Endothelial cell of umbilical vein (primary cell): ENCODE measurements around the gene PTPRT. TPM values are rescaled to one million over a fixed set of nuclear protein-coding genes. Genes with fewer than 3 reads are reported as not detected.

Source experiments
- BruUV-seq: library from RNA; stranded (reverse); fragments of 400-500 nt; replicated peaks from 2 replicates; lab custom pipeline; 2021; lab: Mats Ljungman, UMichigan
- CTCF ChIA-PET: fragments of 300-600, 350-600 bp; sonication (Branson Sonifier 250); formaldehyde crosslinking; loops from one replicate; lab custom pipeline; 2021; ENCODE audit warnings: antibody characterized with exemption, inconsistent platforms; lab: Charles Lee
- POLR2A ChIA-PET: fragments of 300-600, 350-600 bp; sonication (Branson Sonifier 250); formaldehyde crosslinking; loops from one replicate; lab custom pipeline; 2021; ENCODE audit warnings: antibody characterized with exemption, inconsistent platforms; lab: Charles Lee
- DNase-seq: peaks from one replicate; pipeline ENCODE4 v3.0.0-alpha.2; 2011; ENCODE audit warnings: low read depth, low spot score
- FAIRE-seq: peaks from 2 replicates; lab custom pipeline; 2011; peaks lifted over from hg19 to GRCh38; lab: Jason Lieb, UNC
- H2AFZ ChIP-seq: 2 replicates; pipeline ENCODE4 v1.6.0; 2012; ENCODE audit warnings: low read depth, low read length, control low read depth, inconsistent platforms
- H3K27ac ChIP-seq: 2 replicates; pipeline ENCODE4 v1.5.1; 2011; ENCODE audit warnings: low read depth, mild to moderate bottlenecking, control low read depth, low read length, moderate library complexity; ENCODE audit not compliant: insufficient read depth
- H3K27me3 ChIP-seq, 2 experiments: 2 replicates each; pipeline versions ENCODE4 v1.6.0 to v1.6.1; 2011; ENCODE audit warnings: low read length in 2 of 2, mixed read lengths in 1 of 2; ENCODE audit not compliant: control insufficient read depth in 2 of 2, insufficient read depth in 2 of 2
- H3K36me3 ChIP-seq, 2 experiments: 2 replicates in 1 of 2; 3 replicates in 1 of 2; pipeline ENCODE4 v1.5.1; 2011; ENCODE audit warnings: low read length in 2 of 2, mild to moderate bottlenecking in 1 of 2, moderate library complexity in 1 of 2; ENCODE audit not compliant: control insufficient read depth in 2 of 2, insufficient read depth in 2 of 2; ENCODE audit errors: extremely low read depth in 1 of 2
- H3K4me1 ChIP-seq: 3 replicates; pipeline ENCODE4 v1.5.1; 2011; ENCODE audit warnings: mild to moderate bottlenecking, low read length; ENCODE audit not compliant: control insufficient read depth, insufficient read depth; ENCODE audit errors: extremely low read depth
- H3K4me2 ChIP-seq: 2 replicates; pipeline ENCODE4 v1.6.1; 2011; ENCODE audit warnings: low read length, control low read depth, mixed read lengths; ENCODE audit not compliant: insufficient read depth
- H3K4me3 ChIP-seq, 3 experiments: fragments of 200-600 bp in 1 of 3; sonication (generic), shearing (Covaris generic) in 1 of 3; replicated peaks in 1 of 3; 2 replicates each; pipeline ENCODE4 v1.5.1; 2011 to 2016; ENCODE audit warnings: control low read depth in 3 of 3, low read length in 3 of 3, mild to moderate bottlenecking in 2 of 3, inconsistent platforms in 1 of 3, low read depth in 1 of 3, moderate library complexity in 1 of 3; ENCODE audit not compliant: insufficient read depth in 1 of 3
- H3K79me2 ChIP-seq: 2 replicates; pipeline ENCODE4 v1.6.0; 2012; ENCODE audit warnings: low read length, inconsistent platforms; ENCODE audit not compliant: control insufficient read depth, insufficient read depth
- H3K9ac ChIP-seq: replicated peaks from 2 replicates; pipeline ENCODE3; 2011; ENCODE audit warnings: low read length, control low read depth; ENCODE audit not compliant: insufficient read depth; ENCODE audit errors: extremely low read depth
- H3K9me1 ChIP-seq: replicated peaks from 3 replicates; pipeline ENCODE4 v1.6.0; 2011; ENCODE audit warnings: mild to moderate bottlenecking, low read length; ENCODE audit not compliant: control insufficient read depth, insufficient read depth; ENCODE audit errors: extremely low read depth
- H3K9me3 ChIP-seq: replicated peaks from 2 replicates; pipeline ENCODE4 v1.5.1; 2012; ENCODE audit warnings: low read length, inconsistent platforms; ENCODE audit not compliant: control insufficient read depth, insufficient read depth
- H4K20me1 ChIP-seq: replicated peaks from 2 replicates; pipeline ENCODE3; 2011; ENCODE audit warnings: mild to moderate bottlenecking, low read length; ENCODE audit not compliant: control insufficient read depth, insufficient read depth; ENCODE audit errors: extremely low read depth
- CTCF ChIP-seq, 2 donors: IDR thresholded peaks; 1 replicate in 1 of 2; 2 replicates in 1 of 2; pipeline ENCODE4 v1.5.1; 2011; ENCODE audit warnings: low read length in 2 of 2, mild to moderate bottlenecking in 2 of 2, moderate library complexity in 2 of 2, control low read depth in 1 of 2, inconsistent platforms in 1 of 2, low read depth in 1 of 2; ENCODE audit not compliant: insufficient read depth in 1 of 2; ENCODE audit errors: extremely low read depth in 1 of 2
- EZH2 ChIP-seq: IDR thresholded peaks from 2 replicates; pipeline ENCODE4 v1.6.1; 2012; ENCODE audit warnings: borderline replicate concordance, low read depth, mild to moderate bottlenecking, moderate library complexity, low read length, inconsistent platforms; ENCODE audit not compliant: severe bottlenecking
- FOS ChIP-seq: IDR thresholded peaks from 2 replicates; pipeline ENCODE4 v1.6.1; 2011; ENCODE audit warnings: mild to moderate bottlenecking, low read length, moderate library complexity, borderline replicate concordance; ENCODE audit not compliant: insufficient read depth
- MYC ChIP-seq: IDR thresholded peaks from one replicate; pipeline ENCODE4 v1.6.1; 2011; ENCODE audit warnings: mild to moderate bottlenecking, low read depth, low read length
- POLR2A ChIP-seq: IDR thresholded peaks from 2 replicates; pipeline ENCODE4 v1.6.1; 2012; ENCODE audit warnings: low read depth, mild to moderate bottlenecking, control low read depth, low read length
- dilution Hi-C: fragments of 300-500 bp; cut with MboI; formaldehyde crosslinking; loops from one replicate; pipeline ENCODE4 v1.15.0; 2019; ENCODE audit warnings: low sequenced_read_pairs; ENCODE audit not compliant: extremely low pct_ligation_motif_present
- intact Hi-C: fragments of 100-400 bp; cut with micrococcal nuclease; formaldehyde crosslinking; loops from one replicate; pipeline ENCODE4 v1.10.0; 2022
- polyA plus RNA-seq, 4 experiments: library from polyadenylated mRNA; depleted of rRNA in 3 of 4; stranded (reverse) in 3 of 4; unstranded in 1 of 4; fragments of >200 nt; gene quantifications; 2 replicates each; pipeline versions ENCODE4 v1.2.1 to v1.2.3, GENCODE V29; 2011 to 2012; ENCODE audit warnings: missing spikeins in 1 of 4
- total RNA-seq: library from RNA; stranded (reverse); gene quantifications from 2 replicates; pipeline ENCODE4 v1.2.3, GENCODE V29; 2021
- TF ChIP-seq, protein P1 (sequence below): IDR thresholded peaks from 2 replicates; pipeline ENCODE4 v1.6.1; 2011; ENCODE audit not compliant: insufficient read depth, insufficient read length

PTPRT gene
- total and polyA plus RNA-seq, 2 donors (not counting 3 experiments of a cell fraction or from before 2014, with no cell fraction given), result not detected

DNA sequence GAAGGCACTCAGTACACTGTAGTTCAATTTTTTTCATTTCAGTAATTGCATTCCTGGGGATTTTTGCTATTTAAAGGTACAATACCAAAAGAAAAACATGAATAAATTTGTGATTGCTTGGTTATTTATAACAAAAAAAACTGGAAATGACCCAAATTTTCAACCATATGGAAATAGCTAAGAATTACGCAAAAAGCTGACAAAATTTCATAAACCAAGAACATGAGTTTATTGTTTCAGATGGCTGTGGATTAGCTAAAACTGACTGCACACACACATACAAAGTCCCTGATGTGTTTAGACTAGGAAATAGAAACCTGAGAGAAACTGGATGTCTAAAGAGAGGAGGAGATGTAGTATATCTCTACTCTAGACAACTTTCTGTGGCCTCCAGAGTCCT lies 853.1 kb downstream of the PTPRT start:
- Histone ChIP-seq H3K79me2 (no peaks in the 10 kb centered on the region), H3K9ac (no peak overlapping the region), H3K4me3 (no peak overlapping the region), H3K36me3 (no peaks in the 10 kb centered on the region), H4K20me1 (no peaks in the 10 kb centered on the region), H3K27ac (no peak overlapping the region), H3K4me1 (no peaks in the 10 kb centered on the region), H2AFZ (no peak overlapping the region), H3K4me2 (no peak overlapping the region), H3K27me3 (no peaks in the 10 kb centered on the region), H3K9me3 (no peaks in the 10 kb centered on the region), H3K9me1 (no peaks in the 10 kb centered on the region)
- FAIRE-seq (no peak), DNase-seq (no peak)
- intact Hi-C loops, result no loop called here
- TF ChIP-seq, protein P1, sequence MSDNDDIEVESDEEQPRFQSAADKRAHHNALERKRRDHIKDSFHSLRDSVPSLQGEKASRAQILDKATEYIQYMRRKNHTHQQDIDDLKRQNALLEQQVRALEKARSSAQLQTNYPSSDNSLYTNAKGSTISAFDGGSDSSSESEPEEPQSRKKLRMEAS, result no peak
- TF ChIP-seq CTCF (IDR thresholded peaks at IDR 0.05; ENCODE audit: extremely low read depth in 1 of 2, insufficient read depth in 1 of 2, low read depth in 1 of 2, low read length in 2 of 2) (no peak), FOS (no peak), EZH2 (no peak)
- BruUV-seq, result no TSS peak
- dilution Hi-C loops, result no loop called here
- ChIA-PET POLR2A (no interaction called here), CTCF (no interaction called here)

GRCh38 chr20:42319252-42320013 lies 870.3 kb downstream of the PTPRT start:
- Histone ChIP-seq H3K27ac (no peak overlapping the region), H3K36me3 (no peaks in the 10 kb centered on the region), H3K9ac (no peak overlapping the region), H3K79me2 (no peaks in the 10 kb centered on the region), H4K20me1 (no peaks in the 10 kb centered on the region), H3K4me1 (no peaks in the 10 kb centered on the region), H3K9me1 (no peaks in the 10 kb centered on the region), H3K9me3 (peaks cover 5% of the 10 kb centered on the region), H3K27me3 (no peaks in the 10 kb centered on the region), H3K4me2 (no peak overlapping the region), H2AFZ (no peak overlapping the region), H3K4me3 (no peak overlapping the region)
- FAIRE-seq (no peak), DNase-seq (no peak)
- no peak for TF ChIP-seq POLR2A
- TF ChIP-seq FOS, result no peak
- TF ChIP-seq CTCF (IDR thresholded peaks at IDR 0.05; ENCODE audit: extremely low read depth in 1 of 2, insufficient read depth in 1 of 2, low read depth in 1 of 2, low read length in 2 of 2), result no peak
- TF ChIP-seq MYC, result no peak
- no TSS peak for BruUV-seq
- CTCF ChIA-PET, result no interaction called here
- dilution Hi-C loops (no loop called here), intact Hi-C loops (no loop called here)
- POLR2A ChIA-PET, result no interaction called here
